Measurements from ENCODE around the gene BIN1.

Gene BIN1, protein sequence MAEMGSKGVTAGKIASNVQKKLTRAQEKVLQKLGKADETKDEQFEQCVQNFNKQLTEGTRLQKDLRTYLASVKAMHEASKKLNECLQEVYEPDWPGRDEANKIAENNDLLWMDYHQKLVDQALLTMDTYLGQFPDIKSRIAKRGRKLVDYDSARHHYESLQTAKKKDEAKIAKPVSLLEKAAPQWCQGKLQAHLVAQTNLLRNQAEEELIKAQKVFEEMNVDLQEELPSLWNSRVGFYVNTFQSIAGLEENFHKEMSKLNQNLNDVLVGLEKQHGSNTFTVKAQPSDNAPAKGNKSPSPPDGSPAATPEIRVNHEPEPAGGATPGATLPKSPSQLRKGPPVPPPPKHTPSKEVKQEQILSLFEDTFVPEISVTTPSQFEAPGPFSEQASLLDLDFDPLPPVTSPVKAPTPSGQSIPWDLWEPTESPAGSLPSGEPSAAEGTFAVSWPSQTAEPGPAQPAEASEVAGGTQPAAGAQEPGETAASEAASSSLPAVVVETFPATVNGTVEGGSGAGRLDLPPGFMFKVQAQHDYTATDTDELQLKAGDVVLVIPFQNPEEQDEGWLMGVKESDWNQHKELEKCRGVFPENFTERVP

DNA sequence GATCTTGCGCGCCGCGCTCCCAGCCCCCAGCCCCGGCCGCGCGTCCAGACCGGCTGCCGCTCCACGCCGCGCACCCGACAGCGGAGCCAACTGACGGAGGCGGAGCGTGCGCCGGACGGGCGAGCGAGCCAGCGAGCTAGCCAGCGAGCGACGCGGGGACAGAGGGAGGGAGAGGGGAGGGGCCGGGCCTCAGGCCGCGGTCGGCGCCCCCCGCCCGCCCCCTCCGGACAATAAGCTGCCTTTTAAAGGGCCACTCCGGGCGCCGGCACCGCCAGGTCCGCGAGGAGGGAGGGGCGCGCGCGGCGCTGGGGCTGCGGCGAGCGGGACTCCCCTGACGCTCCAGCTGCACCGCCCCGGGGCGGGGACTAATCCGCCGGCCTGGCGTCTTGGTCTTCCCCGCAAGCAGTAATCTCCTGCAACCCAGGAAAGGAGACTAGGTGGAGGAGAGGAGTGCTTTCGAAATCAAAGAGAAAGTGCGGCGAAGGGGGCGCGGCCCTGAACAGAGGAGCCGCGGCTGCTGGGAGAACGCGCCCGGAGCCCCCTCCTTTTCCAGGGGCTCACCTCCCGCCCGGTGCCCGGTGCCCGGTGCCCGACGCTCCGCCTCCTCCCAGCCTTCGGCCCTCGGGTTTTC, at the start of gene BIN1:
TSS of gene BIN1 (minus strand) at position 164 of the 631 bp plus-strand sequence. CDS start 211 bp downstream, outside the sequence.
- peak; percentile 53 to 78 for DNase-seq (ENCODE audit: low read depth in 2 of 2)

DNA sequence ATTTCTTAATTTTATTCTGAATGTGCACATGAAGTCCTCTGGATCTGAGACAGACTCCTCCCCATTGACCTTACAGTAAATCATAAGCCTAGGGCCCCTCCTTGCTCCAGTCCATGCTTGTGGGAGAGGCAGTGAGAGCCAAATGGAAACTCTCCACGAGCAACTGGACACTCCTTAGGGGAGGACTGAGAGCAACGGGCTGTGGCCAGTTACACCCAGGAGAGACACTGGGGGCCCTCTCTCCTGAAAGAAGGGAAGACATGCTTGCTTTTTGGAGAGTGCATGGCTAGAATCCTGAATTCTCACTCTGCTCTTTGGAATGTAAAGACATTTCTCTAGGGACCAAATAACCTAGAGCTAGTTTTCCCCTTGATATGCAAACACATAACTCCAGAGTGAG, 49.0 kb upstream of the BIN1 start:
- no peak for DNase-seq (ENCODE audit: low read depth in 2 of 2)

DNA sequence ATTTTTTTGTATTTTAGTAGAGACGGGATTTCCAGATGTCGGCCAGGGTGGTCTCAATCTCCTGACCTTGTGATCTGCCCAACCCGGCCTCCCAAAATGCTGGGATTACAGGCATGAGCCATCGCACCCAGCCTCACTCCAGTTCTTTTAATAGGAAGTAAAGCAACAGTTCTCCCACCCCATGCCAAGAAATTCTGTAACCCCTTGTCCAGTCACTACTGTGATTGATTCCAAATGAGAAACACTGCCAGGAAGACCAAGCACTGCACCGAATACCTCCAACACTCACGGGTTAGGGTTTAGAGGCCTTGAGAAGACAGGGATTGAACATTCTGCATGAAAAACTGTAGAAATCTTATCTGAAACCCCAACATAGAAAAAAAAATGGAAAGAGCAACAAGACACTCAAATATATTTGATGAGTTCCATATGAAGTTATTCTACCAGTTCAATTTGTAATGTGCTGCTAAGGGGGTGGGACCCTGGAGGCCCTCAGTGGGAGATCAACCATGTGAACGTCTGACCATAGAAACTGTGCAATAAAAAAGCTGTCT, 48.2 kb upstream of the BIN1 start:
- DNase-seq (ENCODE audit: low read depth in 2 of 2) = no peak

DNA sequence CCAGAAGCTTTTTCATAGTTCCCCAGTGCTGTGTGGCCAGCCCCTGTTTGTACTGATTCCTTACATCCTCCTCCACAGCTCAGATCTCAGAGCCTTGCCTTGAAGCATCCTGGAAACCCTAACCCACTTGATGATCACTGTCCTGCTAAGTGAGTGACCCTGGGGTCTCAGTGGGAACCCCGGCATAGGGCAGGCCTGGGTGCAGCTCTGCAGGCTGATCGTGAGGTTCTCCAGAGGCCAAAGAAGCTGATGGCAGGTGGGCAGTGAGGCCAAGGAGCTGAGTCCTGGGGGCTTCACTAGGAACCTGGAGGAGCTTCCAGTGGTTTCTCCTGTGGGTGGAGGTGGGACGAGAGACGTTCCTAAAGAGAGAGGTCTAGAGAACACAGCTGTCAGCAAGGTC, 47.4 kb upstream of the BIN1 start:
- no peak for DNase-seq (ENCODE audit: low read depth in 2 of 2)

DNA sequence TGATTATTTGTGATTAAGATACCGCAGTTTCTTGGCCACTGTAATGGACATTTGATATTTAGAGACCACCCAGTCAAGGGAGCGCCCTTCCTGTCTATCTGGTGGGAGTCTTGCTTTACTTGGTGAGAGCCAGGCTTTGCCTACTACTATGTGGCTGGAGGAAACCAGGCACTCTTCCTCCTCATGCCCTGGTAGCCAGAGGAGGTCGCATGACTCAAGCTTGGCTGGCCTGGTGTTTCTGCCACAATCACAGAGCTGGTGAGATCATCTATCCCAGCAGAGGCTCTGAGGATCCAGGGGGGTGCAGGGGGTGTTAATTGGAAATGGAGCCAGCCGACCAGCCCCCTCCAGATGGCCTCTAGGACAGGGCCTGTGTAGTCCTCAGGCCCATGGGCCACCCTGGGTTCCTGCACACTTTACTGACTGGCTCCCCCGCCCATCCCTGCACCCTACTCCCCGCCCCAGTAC, 46.8 kb upstream of the BIN1 start:
- DNase-seq (ENCODE audit: low read depth in 2 of 2) = no peak

DNA sequence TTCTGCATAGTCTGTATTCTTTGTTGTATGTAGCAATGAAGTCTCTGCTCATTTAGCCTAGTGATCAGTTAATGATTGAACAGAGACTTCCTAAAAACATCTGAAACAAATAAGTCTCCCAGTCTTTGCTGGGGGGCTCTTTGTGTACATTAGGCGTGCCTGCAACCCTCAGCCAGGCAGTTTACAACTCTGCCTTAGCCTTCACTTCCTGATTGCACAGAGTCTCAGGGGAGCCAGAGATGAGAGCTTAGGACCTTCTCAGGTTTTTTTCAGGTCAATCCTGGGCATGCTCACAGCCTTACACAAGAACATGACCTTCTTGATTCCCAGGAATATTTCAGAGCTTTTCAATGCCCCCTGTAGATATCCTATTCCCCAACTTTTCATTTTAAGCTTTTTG, 44.0 kb upstream of the BIN1 start:
- DNase-seq (ENCODE audit: low read depth in 2 of 2) = no peak

DNA sequence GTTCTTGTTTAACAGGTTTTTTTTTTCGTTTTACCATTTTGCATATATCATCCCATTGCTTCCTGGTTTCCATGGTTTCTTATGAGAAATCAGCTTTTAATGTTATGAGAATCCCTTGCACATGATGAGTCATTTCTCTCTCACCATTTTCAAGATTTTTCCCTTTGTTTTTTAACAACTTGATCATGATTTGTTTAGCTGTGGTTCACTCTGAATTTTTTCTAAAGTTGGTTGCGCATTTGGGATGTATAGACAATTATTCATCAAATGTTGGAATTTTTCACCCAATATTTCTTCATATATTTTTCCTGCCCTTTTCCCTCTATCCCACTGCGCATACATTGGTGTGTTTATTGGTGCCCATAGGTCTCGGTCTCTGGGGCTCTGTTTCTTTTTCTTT, 42.4 kb upstream of the BIN1 start:
- no peak for DNase-seq (ENCODE audit: low read depth in 2 of 2)

DNA sequence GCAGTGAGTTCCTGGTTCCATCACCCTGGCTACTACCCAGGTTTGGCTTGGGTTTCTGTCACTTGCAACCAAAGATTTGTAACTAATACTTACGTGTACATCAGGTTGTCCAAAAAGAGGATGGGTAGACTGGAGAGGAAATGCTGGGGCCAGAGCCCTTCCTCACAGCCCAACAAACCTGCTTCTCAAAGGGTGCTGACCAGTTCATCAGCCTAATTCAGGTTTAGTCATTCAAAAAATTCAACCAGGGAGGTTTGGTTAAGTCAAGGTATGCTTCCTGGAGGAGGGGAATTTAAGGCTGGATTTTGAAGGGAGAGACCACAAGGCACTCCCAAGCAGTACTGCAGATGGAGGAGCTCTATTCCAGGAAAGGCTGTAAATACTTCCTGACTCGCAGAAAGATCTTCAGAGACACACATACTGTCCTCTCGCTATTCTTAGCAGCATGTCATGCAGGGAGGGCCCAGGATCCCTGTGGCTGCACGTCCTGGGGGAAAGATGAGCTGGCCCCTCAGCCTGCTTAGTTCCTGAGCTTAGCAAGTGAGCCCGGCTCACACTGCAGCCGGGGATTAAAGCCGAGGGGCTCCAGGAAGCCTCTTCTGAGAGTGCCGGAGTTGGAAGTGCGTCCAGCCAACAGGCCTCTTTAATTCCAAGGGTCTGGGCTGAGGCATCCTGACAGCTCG, 40.0 kb upstream of the BIN1 start:
- DNase-seq (ENCODE audit: low read depth in 2 of 2) = no peak

DNA sequence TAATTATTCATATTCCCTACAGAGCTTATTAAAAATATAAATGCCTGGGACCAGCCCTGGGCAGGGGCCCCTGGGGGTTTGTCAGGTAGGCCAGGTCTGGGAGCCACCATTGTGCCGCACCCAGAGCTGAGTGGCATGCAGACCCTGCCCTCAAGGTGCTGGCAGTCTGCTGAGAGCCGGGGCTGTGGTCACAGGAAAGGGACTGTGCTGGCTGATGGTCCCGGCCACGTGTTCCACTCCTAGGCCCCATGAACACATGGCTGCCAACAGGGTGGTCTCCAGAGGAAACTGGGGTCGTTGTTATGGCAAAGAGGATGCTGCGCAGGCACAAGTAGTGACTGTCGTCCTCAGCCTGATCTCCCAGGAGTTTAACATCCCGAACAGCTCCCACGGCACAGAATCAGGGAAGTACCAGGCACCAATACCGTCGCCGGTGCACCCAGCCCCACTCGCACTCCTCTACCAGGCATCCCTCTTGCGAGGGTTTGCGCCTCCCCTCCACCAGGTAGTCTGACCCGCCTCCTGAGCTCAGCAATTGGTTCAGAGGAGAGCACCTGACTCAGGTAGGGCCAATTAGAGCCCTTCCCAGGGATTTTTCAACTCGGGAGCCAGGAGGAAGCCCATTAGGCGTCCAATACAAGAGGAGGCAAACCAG, 39.2 kb upstream of the BIN1 start:
- no peak for DNase-seq (ENCODE audit: low read depth in 2 of 2)

DNA sequence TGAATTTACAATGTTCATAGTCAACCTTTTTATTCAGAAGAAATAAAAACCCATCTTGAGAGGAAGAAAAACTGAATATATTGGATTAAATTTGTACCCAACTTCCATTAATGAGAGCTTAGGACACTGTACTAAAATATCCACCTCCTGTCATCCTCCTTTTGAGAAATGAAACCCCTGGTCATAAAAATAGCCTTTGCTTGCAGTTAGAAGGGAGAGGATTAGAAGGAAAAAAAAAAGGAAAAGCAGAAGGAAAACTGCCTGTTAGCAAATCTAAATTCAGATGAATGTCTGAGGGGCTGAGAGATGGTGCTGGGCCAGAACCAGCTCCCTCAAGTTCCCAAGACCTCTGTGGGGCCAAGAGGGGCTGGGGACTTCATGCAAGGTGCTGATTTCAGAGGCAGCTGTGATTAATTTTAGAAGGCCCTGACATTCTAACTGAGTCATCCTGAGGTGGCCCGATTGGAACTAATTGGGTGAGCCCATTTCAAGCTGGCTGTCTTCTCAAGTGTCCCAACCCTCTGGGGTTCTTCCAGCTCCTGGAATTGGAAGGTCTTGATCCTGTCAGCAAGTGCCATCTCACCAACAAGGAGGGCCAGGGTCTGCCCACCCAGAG, 38.4 kb upstream of the BIN1 start:
- DNase-seq (ENCODE audit: low read depth in 2 of 2) = no peak

DNA sequence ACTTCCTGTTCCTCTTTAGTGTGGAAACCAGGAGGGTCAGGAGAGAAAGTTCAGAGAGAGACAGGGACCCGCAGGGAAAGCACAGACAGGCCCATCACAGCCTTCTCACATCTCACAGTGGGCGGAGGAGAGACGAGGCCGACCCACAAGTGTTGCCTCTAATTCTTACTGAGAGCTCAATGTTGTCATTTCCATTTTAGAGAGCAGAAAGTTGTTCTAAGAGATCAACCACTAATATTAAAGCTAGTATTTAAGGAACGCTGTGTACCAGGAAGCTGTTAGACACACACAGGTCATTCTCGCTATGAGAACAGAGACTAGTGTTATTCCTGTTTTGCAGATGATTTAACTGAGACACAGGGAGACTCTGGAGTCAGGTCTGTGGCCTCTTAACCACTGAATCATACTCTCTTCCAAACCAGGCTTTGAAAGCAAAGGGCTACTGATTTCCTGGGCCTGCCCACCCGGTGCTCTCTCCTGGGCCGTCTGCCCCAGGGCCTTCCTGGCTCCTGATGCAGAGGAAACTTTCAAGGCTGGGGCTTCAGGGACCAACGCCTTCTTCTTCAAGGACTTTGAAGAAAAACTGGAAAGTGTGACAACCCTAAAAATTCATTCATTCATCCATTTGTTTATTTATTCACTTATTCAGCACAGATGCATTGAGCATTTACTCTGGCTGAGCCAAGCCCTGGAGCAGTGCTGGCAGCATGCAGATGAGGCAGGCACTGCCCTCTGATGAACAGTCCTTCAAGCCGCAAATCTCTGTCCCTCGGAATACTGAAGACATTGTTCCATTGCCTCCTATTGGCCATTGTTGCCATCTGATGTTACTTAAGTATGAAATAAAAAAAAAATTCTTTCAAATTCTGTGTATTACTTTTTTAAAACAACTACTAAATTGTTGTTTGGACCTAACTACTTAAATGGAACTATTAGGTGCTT, 37.2 kb upstream of the BIN1 start:
- no peak for DNase-seq (ENCODE audit: low read depth in 2 of 2)

DNA sequence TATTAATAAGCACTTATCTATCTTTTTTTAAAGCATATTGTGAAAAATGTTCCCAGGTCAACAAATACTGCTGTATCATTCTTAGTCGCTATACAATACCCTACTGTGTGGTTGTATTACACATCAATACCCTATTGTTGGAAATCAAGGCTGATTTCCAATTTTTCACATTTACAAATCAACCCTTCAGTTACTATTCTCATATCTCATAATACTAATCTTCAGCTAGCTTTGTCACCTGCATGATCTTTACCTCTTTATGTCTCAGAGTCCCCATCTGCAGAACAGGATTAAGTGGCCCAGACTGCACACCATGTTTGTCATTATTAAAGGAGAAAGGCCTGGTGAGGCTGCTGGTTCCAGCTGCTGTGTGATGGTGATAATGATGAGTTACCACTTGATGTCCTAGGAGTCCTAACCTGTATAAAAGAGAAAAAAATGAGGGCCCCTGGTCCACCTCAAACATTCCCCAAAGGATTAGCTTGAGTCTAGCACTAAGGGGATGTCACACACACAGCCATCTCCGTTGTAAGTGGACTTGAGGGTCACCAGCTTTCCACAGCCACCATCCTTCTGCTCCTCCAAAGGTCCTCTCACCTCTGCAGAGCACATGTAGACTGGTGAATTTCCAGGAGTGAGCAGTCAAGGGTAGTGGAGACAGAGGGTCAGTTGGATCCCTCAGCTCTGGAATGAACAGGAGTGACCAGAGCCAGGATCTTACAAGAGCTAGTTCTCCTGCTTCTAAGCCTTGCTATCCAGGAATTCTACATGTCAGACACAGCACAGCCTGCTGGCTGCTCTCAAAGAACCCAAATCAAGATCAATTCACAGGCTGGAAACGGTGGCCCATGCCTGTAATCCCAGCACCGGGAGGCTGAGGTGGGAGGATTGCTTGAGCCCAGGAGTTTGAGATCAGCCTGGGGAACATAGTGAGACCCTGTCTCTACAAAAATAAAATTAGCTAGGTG, 36.0 kb upstream of the BIN1 start:
- no peak for DNase-seq (ENCODE audit: low read depth in 2 of 2)

DNA sequence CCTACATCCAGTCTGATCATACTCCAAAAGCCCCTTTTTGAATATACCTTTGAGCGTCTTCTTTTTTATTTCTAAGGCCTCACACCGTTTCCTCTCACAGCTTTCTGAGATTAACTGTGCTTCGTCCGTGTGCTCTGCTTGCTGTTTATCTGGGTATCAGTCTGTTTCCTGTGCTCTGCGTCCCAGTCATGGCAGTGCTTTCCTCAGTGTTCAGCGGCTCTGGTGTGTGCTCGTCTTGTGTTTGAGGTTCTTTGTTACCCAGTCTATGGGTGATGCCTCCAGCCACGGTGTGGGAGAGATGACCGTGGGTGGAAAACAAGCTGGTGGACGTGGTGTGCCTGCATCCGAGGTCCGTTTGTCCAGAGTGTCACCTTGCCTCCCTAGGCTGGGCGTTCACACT, 33.6 kb upstream of the BIN1 start:
- no peak for DNase-seq (ENCODE audit: low read depth in 2 of 2)

DNA sequence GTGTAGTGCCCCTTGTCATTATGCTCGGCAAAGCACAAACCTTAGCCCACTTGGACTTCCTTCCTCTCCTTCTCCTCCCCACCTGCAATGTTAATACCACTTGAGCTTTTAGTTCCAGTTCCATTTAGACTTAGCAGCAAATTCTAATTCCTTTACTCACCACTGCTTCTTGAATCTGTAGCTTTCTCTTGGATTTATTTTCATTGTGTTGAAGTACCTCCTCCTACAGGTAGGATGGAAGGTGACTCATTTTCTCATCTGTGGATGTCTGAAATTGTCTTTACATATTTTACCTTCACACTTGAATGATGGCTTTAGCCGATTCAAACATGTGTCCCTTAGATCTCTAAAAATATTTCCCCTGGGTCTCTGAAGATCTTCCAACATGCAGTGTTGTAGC, 32.8 kb upstream of the BIN1 start:
- DNase-seq (ENCODE audit: low read depth in 2 of 2) = no peak

DNA sequence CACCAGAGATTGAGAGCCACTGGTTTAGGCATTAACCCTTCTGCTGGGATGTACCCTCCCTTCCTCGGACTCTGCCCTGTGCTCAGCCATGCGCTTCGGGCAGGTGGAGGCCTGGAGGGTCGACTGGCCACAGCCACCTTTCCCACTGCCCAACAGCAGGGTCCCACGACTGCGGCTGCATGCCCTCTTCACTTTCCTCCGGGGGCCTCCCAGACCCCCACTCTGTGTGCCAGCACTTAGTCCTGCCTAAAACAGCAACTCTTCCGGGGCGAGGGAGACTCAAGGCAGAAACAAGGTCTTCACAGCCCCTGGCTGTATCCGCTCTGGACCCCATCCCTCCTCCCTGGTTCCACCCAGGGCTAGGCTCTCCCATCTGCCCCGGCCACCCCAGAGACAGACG, 31.3 kb upstream of the BIN1 start:
- no peak for DNase-seq (ENCODE audit: low read depth in 2 of 2)

DNA sequence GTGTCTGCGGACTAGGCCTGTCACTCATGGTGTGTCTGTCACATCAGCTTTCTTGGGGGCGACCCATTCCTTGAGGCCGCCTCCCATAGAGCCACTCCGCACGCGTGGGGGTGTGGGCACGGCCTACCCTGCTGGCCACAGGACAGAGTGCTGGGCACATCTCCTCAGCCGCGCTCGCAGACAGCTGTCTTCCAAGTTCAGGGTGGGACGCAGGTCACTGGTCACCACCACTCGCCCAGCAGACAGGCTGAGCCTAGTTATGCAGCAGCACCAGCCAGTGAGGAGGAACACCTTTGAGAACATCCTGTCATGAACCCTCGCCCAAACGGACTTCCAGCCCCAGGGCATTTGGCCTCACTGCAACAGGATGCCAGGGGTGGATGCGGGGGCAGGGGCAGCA, 30.8 kb upstream of the BIN1 start:
- no peak for DNase-seq (ENCODE audit: low read depth in 2 of 2)

DNA sequence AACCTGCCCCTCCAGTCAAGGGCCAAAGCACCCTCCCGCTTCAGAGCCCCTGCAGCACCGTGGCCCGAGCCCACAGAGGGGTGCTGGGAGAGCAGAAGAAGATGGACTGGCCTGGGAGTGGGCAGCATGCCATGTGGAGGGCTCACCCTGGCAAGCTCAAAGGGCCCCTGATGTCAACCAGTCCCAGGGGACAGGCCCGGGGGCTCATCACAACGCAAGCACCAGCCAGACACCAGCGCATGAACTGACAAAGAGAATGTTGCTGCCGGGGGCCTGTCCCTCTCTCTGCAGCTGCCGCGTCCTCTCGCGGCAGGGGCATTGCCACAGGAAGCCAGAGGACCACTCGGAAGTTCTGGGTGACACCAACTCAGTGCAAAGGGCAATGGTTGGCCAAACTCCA, 30.3 kb upstream of the BIN1 start:
- no peak for DNase-seq (ENCODE audit: low read depth in 2 of 2)

Data from stimulated activated CD4-positive, alpha-beta T cell treated with anti-CD3 and anti-CD28 coated beads, Interleukin-4, amount 100 ng/mL, for 48 hours (primary cell).